Activated naive CD4-positive, alpha-beta T cell treated with Interleukin-2 at 50 U/mL for 16 hours (primary cell): Measurements from ENCODE around the gene HERC3.

Experiments
- DNase-seq: peaks from one replicate; pipeline ENCODE4 v3.0.0-alpha.2; 2020

HERC3 gene

DNA sequence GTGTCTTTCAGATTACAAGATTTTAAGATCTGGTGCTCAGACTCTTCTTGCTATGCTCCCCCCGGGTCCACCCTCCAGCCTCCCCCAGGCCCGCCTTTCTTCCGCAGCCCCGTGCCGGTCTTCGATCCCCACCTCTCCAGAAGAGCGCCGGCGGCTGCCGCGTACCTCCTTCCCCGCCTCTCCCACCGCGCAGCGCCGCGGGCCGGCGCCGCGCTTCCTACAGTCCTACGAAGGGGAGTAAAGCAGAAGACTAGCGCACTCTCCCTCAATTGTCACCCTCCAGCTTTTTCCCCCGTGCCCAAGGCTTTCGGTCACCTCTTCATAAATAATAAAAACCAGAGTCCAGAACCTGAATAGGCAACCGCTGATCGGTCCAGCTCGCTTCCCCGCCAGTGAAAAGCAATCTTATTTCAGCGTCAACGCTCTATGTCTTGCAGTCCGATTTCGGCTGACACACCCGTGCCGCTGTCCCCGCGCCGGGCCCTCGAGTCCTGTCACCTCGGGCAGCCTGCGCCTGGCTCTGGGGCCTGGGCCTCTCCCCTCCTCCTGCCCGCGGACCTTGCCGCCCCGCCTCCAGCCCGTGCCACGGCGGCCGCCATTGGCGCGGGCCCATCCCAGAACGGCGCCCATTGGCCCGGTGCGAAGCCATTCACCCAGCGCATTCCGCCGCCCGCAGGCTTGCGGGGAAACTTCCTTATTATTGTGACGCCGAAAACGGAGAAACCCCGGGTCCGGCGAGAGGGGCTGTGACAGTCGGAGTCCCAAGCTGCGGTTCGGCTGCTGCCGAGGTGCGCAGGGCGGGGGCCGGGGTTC, at the start of gene HERC3:
HERC3 (plus strand) TSS at position 694 of the 813 bp plus-strand sequence. CDS start 13,344 bp downstream, outside the sequence.
- peak; percentile 90 for DNase-seq

DNA sequence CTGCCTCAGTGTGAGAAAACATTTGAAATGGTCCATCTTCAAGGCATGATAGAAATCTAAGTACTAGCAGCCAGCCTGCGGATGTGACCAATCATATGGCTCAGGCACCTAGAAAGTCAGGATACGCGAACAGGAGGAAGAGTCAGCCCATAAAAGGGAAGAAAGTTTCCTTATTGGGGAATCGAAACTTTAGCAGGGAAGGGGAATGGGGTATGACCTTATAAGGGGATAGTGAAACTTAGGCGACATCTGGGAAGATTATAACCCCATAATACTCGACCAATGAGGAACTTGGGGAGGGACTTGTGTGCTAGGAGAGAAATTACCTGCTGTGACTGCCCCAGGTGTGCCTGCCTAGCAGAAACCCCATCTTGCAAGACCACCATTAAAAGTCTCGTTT, 42.5 kb upstream of the HERC3 start:
- DNase-seq: no peak

DNA sequence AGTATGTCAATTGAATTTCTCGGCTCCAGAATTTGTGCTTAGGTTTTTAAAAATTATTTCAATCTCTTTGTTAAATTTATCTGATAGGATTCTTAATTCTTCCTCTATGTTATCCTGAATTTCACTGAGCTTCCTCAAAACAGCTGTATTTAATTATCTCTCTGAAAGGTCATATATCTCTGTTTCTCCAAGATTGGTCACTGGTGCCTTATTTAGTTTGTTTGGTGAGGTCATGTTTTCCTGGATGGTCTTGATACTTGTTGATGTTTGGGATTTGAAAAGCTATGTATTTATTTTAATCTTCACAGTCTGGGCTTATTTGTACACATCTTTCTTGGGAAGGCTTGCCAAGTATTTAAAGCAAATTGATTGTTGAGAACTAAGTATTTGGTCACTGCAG, 24.7 kb upstream of the HERC3 start:
- DNase-seq: no peak

DNA sequence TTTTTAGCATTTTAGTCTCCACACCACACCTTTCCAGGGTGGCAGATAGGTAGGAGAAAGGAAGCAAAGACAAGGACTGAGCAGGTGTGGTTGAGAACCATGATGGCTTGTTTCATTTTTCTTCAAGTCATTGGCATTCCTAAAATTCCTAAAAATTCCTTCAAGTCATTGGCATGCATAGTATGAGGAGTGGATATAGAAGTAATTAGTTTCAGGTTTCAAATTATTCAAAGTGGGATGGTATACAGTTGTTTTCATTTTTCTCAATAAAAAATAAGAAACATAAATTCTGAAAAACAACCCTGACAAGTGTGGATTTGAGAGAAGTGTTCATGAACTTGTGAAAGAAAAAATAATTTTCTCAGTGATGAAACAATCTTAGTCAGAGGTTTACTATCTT, 22.3 kb upstream of the HERC3 start:
- DNase-seq: no peak

DNA sequence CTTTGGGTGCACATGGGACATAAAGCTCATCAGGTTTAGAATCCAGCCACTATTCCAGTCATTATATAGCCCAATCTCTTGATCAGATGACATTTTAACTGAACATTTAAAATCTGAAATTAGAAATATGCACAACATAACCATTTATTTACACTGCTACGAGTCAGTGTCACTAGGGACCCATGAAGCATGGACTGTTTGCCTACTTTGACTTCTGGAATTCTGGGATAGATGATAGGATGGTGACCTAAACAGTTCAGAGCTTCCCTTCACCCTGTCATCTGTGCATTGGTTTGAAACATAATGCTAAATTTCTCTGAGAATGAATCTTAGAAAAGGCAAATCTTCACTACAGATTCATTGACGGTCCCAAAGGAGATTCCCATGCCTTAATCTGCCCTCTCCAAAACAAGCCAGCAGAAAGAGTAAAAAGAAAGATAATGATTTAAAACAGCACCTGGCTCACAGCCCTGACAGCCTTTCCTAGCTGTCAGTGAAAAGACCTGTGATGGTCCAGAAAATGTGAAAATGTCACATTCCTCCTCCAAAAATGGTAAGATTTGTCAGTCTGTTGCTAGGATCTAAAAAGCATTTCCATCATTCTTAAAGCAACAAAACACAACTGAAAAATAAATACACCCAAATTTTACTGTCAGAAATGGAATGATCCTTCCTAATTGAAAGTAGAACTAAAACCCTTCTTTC, 18.9 kb upstream of the HERC3 start:
- DNase-seq: no peak

DNA sequence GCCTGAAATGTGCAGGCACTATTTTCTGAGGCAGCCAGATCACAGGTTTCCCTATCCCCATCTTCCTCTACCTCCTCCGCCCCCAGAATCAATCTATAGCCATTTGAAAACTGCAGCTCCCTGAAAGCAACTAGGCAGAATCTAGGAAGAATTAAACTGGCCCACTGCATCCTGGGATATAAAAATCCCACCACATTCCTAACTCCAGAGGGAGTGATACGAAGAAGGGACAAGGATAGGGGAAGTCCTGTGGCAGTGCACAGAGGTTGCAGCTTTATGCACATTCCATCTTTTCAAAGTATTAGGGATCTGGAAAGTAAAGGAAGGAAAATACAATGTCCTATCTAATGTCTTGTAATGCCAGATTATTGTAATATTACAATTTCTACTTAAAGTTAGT, 18.3 kb upstream of the HERC3 start:
- DNase-seq: no peak

DNA sequence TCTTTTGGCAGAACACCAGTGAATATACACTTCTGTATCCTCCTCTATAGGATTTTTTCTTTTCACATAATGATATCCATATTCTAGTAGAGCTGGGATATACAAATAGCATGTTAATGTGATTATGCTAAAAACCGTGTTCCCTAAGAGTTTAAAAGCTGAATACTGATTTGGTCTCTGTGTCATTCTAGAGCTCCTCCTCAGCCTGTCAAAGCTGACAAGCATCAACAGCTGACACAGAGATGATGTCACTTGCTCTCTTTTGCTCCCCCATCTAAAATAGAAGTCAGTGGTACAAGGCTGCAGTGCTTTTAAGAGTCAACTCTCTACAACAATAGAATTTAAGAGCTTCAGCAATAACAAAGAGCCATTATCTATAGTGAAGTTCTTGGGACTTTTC, 17.1 kb upstream of the HERC3 start:
- DNase-seq: no peak

DNA sequence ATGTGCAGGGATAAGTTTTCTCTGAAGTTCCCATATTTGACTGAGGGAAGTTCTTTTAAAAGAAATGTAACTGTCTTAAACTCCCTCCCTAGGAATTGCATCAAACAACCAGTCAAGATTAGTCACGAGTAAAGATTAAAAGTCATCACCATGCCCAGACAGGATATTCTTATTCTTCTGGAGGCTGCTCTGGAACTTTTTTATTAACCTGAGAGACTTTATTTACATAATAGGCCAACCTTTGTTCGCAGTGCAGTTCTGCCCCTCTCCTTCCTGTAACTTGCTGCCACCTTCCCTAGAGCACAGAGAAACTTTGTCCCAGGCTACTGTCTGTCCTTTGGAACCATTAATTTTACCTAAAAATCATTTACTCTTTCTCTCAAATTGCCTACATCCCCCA, 9.8 kb upstream of the HERC3 start:
- DNase-seq: no peak

DNA sequence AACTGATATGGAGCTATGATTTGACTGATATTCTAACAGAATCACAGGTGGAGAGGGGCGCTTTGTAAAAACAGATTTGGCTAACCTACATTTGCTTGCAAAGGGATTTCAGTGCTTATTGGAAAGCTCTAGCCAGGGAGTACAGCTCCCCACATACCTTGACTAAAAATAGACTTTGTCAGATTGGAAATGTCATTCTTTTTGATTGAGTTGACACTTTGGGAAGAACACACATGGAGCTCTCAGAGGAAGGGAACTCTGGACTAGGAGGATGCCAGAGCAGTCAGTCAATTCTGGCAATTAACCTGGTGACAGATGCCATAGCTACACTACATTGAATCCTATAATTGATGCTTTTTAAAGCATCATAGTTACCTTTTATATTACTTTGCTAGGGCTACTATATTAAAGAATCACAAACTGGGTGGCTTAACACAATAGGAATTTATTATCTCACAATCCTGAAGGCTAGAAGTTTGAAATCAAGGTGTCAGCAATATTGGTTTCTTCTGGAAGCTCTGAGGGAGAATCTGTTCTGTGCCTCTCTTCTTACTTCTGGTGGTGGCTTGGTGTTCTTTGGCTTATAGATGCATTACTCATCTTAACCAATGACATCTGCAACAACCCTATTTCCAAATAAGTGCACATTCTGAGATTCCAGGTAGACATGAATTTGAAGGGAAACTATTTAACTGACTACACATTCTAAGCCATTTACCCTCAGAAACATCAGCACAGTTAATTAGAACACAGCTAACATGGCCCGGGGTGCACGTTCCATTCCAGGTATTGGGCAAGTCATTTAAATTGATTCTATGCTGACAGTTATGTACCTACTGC, 8.4 kb upstream of the HERC3 start:
- no peak for DNase-seq

DNA sequence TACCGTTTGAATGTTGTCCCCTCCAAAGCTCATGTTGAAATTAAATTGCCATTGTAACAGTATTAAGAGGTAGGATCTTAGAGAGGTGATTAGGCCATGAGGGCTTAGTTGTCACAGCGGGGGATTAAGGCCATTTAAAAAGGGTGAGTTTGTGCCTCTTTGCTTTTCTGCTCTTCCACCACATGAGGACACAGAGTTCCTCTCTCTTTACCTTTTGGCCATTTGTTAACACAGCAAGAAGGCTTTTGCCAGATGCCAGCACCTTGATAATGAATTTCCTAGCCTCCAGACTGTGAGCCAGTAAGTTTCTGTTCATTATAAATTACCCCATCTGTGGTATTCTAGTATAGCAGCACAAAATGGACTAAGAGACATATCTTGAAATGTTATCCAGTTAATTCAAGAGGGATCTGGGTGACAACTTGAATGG, 7.8 kb upstream of the HERC3 start:
- DNase-seq: no peak

DNA sequence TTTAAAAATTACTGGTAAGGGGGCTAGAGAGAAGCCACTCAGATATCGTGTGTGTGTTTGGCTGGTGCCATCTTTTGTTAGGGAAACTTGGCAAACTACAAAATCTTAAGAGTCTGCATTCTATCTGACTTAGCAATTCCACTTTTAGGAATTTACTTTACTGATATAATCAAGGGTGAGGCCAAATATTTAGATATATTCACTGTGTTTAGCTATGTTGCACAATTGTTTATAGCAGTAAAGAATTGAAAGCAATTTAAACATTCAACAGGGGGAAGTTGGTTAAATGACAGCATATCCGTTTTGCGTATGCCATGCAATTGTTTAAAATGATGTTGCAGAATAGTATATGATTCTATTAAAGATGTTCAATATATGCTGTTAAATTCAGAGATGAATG, 6.4 kb upstream of the HERC3 start:
- DNase-seq: no peak

DNA sequence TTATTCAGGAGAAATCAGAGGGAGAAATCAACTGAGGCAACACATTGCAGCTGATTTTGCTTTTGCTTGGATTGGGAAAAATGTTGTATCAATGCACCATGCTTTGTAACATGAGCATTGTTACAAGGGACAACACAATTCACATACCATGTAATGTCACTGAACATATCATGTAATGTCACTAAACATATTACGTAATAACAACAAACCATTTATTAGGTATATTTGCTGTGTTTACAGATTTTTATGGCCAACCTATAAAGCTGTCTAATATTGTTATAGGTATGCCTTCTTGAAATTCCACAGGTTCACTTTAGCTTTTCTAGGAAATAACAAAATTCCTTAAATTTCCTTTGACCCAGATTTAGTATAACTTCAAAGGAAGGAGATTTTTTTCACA, 5.0 kb upstream of the HERC3 start:
- DNase-seq: no peak

DNA sequence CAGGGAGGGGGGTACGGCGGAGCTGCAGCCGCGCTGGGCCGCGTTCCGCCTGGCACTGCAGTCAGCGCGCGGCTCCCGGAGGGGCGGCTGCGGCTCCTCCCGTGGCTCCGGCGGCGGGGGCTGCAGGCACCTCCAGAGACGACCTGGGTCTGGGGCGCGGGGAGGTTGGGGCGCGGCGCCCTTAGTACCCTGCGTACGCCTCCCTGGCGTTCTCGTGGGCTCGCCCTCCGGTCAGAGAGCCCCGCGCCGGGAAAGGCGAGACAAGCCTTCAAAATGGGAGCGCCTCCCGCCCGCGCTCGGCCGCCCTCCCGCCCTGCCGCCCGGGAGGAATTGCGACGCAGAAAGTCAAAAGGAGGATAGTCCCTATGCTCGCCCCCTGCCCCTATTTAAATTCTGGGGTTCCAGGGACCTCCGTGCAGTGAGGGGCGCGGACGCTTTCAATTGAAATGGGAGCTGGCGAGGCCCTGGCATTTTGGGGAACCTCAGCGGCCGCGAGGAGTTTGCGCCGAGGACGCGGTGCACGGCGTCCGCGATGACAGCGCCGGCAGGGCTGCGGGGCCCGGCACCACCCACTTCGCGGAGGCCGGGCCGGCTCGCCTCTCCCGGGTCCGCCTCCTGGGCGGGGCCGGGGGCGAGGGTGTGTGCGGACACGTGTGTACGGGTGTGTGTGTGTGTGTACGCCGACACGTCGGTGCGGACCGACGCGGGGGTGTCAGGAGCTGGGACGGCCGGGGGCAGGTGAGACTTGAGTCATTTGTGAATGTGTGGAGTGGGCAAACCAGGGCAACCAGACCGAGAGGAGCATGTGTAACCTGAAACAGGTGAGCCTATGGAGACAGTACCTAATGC, 544 bp downstream of the HERC3 start:
- peak; percentile 86 for DNase-seq

DNA sequence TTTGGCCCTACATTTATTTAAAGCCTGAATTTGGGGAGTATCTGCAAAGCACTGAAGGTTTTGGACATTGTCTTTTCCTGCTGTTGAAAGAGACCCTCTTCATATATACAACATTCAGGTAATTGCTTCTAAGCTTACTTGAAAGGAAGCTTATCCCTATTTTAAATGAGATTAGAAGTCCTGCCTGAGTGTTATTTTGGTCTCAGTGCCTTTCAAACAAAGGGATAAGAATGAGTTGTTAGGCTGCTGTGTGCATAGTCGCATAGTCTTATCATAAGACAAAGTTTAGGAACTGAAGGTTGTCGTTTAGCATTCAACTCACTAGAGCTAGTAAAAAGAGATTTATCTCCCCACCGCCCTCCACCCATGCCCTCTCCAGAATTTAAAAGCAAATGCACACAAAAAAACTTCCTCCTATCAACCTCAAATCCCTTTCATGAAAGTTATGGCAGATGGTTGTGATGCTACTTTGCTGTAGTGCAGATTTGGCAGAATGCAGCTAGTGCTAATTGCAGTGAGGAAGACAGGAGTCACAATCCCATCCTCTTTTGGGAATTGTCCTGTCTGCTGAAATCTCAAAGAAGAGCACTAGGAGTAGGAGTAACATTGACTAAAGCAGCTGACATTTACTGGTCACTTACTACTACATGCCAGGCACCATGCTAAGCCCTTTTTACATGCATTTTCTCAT, 5.8 kb downstream of the HERC3 start:
- no peak for DNase-seq

DNA sequence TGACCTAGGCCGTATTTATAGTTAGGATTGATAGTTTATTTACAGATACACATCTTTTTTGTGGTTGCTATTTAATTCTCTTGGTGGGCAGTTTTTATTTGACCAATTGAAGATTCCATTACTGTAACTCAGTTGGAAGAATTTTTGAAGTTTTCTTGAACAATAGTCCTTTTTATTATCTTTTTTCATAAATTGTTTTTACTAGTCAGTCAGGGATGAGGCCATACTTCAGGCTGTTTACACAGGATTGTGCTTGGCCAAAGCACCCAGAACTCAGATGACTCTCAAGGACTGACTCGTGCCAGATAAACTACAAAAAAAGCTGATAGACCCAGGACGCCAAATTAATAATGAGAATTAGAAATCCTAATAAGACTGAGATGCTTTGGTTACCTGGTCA, 7.0 kb downstream of the HERC3 start:
- no peak for DNase-seq

DNA sequence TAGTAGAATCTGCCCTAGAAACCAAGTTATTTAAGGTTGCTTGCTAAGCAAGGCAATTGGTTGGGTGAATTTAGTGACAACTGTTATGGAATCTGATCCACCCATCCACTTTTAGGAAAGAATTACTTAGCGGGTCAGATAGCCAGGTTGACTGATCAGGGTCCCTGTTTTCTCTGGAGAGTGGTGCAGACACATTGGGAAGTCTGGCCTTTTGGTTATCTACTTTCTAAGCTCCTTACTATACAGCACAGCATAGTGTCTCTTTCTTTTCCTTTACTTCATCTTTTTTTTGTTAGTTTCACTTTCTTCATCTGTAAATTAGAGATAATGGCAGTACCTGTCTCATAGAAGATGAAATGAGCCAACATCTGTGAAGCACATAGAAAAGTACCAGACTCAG, 7.4 kb downstream of the HERC3 start:
- no peak for DNase-seq

DNA sequence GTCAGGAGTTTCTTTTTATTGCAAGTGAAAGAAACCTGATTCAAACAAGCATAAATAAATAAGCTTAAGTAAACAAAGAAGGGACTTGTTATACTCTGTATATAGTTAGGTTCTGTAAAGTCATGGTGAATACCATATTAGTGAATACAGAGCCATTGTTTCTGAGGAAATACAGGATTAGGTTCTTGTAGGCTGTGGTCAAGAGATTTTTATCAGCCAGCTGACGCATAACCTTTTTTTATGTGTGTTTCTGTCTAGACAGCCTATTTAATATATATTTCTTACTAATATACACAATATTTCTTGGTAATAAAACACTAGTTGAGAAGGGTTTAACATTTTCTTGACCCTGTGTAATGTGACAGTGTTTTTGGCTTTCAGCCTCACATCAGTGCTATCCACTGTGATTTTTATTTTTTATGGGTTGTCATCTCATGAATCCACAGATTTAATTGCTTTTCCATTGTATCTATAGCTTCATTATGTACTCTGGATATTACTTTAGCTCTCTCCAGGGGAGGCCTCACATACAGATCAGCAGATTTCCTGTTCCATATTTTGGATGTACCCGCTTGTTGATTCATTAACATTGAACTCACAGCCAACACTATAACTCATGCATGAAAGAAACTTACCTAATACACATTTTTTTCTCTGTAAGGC, 8.0 kb downstream of the HERC3 start:
- DNase-seq: no peak

DNA sequence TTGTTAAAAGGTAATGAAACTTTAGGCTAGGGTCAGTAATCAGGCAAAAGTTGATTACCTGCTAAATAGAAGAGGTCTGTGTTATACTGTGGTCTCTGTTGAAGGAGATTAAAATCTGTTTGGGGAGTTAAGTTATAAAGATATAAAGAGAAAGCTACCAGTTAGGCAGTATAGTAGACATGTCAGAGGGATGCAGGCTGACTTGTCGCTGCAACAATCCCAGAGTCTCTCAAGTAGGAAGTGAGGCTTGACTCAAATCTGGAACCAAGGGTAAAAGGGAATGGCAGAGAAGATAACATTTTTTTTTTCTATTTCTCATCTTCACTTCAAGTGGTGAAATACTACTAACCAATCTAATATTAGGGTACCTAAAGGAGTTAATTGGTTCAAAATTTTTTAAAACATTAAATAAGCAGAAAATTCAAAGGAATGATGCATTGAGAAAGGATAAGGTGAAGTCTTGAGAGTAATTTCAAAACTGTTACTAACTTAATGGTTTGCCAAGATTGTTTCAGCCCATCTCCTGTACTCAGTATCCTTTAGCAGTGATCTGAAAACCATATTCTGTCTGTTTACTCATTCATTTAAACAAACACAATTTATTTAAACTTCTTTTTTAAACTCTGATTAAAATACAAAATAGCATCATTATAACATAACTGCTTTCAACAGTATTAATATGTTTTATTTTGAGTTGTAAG, 12.8 kb downstream of the HERC3 start:
- DNase-seq: no peak

DNA sequence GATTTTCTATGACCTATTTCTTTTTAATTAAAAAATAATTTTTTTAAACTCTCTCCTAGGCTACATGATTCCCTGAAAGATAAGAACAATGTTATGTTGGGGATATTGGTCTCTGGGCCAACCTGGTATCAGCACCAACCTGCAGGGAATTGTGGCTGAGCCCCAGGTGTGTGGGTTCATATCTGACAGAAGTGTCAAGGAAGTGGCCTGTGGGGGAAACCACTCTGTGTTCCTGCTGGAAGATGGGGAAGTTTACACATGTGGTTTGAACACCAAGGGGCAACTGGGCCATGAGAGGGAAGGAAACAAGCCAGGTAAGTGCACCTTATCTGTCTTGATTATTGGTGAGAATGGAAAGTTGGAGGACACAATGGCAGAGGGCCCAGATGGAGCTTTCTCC, 13.5 kb downstream of the HERC3 start:
- peak; percentile 13 for DNase-seq

DNA sequence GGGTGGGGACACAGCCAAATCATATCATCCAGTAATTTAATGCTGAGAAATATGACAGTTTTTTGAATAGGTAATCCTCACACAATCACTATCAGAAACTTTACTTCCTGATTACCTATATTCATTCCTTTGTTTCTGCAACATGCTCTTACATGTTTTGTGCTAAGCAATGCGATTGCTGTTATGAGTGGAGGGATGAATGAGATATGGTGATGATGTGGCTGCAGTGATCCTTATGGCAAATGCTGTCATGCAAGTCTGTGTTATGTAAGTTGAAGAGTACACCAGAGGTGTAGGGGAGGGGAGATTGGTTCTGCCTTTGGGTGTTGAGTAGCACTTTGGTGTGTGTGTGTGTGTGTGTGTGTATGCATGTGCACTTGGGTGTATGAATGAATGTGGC, 14.6 kb downstream of the HERC3 start:
- DNase-seq: no peak

DNA sequence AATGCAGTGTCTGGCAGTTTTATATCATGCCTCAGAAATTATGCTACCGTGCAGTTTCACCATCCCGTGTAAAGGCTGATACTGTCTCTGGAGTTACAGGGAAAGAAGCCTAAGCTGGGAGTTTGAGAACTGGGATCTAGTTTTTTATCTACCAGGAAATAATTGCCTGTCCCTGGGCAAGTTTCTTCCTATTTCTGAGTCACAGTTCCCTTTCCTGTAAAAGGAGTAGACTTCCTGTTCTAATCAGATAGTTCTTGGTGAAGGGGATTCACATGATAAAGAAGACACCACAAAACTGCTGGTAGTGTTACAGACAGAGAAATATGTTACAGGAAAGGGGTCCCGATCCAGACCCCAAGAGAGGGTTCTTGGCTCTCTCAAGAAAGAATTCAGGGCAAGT, 17.1 kb downstream of the HERC3 start:
- no peak for DNase-seq
